Testis (tissue), 3 donors: ENCODE results near the gene NUP54. TPM values are rescaled to one million over a fixed set of nuclear protein-coding genes. Genes with fewer than 3 reads are reported as not detected.

ENCODE experiments used
- DNase-seq: peaks from one replicate; pipeline ENCODE4 v3.0.0-alpha.2; 2019
- H3K27ac ChIP-seq, 2 donors: fragments of 200-600 bp; sonication (generic); one replicate each; pipeline ENCODE4 v1.5.1; 2019
- H3K27me3 ChIP-seq: fragments of 200-600 bp; sonication (generic); one replicate; pipeline ENCODE4 v1.5.1; 2019
- H3K36me3 ChIP-seq: fragments of 200-600 bp; sonication (generic); one replicate; pipeline ENCODE4 v1.5.1; 2017; ENCODE audit warnings: low read depth; ENCODE audit errors: missing control alignments
- H3K4me1 ChIP-seq: fragments of 200-600 bp; sonication (generic); one replicate; pipeline ENCODE4 v1.5.1; 2019
- H3K4me3 ChIP-seq, 2 donors: fragments of 200-600 bp; sonication (generic); one replicate each; pipeline ENCODE4 v1.5.1; 2017 to 2019
- H3K9me3 ChIP-seq: fragments of 200-600 bp; sonication (generic); one replicate; pipeline ENCODE4 v1.5.1; 2017
- POLR2A ChIP-seq: fragments of 450-650 bp; IDR thresholded peaks from one replicate; pipeline ENCODE4 v1.6.1; 2017; ENCODE audit warnings: antibody characterized with exemption, mild to moderate bottlenecking, moderate library complexity
- WGBS, 2 donors: methylation state at CpG; one replicate each; pipeline ENCODE4 v1.1.5; 2018; 5-methylcytosine and 5-hydroxymethylcytosine counted together
- intact Hi-C: fragments of 100-400 bp; cut with DNase I; formaldehyde crosslinking; loops from one replicate; pipeline ENCODE4 v1.15.1; 2023; ENCODE audit warnings: low total_unique reads
- polyA plus RNA-seq: library from polyadenylated mRNA; stranded (reverse); fragments of 350-450 nt; fragmentation: Illumina TruSeq; extraction: RNeasy Lipid Tissue Mini Kit (QIAGEN cat#74804); gene quantifications from one replicate; pipeline ENCODE4 v1.2.3, GENCODE V29; 2014; ENCODE audit warnings: low read depth, low replicate concordance; ENCODE audit not compliant: insufficient read depth
- total RNA-seq, 2 donors: library from RNA; depleted of rRNA; stranded (reverse); fragments of >200 nt; gene quantifications; one replicate each; pipeline ENCODE4 v1.2.3, GENCODE V29; 2016
- TF ChIP-seq, protein P1 (sequence below), 3 experiments: fragments of 450-650 bp in 2 of 3; fragments of 200-600 bp in 1 of 3; sonication (generic) in 1 of 3; IDR thresholded peaks; one replicate each; pipeline ENCODE4 v1.5.1; 2016 to 2019; ENCODE audit warnings: antibody characterized with exemption in 3 of 3, mild to moderate bottlenecking in 2 of 3, moderate library complexity in 1 of 3

Gene NUP54
- total and polyA plus RNA-seq, 3 donors from 2014 or later, result 39.0 to 48.6 (median 45.0) TPM

DNA sequence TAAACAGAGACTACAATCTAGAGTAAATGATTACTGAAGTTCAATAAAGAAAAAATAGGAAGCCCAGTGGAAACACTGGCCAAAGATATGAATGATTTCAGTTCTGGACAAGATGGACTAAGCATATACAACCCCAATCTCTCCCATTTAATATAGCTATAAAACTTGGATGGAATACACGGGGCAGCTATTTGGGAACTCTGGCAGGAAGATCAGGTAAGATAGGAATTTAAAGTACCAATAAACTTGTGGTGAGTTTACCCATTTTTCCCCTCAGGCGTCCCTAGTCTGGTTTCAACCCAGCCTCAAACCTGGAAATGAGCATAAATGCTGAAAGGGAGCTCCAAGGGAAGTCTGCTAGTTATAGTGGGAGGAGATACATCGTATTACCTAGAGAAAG is 20.4 kb downstream of the NUP54 start:
- intact Hi-C loops, result no loop called here
- WGBS, 2 donors, result 91 to 94% methylated on average over 3 of the region's 3 CpGs
- H3K9me3 ChIP-seq, result no peaks in the 10 kb centered on the region
- no peak overlapping the region for H3K4me3 ChIP-seq
- no peak overlapping the region for H3K27ac ChIP-seq
- H3K4me1 ChIP-seq, result no peaks in the 10 kb centered on the region
- TF ChIP-seq, protein P1, sequence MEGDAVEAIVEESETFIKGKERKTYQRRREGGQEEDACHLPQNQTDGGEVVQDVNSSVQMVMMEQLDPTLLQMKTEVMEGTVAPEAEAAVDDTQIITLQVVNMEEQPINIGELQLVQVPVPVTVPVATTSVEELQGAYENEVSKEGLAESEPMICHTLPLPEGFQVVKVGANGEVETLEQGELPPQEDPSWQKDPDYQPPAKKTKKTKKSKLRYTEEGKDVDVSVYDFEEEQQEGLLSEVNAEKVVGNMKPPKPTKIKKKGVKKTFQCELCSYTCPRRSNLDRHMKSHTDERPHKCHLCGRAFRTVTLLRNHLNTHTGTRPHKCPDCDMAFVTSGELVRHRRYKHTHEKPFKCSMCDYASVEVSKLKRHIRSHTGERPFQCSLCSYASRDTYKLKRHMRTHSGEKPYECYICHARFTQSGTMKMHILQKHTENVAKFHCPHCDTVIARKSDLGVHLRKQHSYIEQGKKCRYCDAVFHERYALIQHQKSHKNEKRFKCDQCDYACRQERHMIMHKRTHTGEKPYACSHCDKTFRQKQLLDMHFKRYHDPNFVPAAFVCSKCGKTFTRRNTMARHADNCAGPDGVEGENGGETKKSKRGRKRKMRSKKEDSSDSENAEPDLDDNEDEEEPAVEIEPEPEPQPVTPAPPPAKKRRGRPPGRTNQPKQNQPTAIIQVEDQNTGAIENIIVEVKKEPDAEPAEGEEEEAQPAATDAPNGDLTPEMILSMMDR (IDR thresholded peaks at IDR 0.05), result no peak
- TF ChIP-seq POLR2A, result no peak
- DNase-seq, result no peak
- no peaks in the 10 kb centered on the region for H3K36me3 ChIP-seq
- no peaks in the 10 kb centered on the region for H3K27me3 ChIP-seq

DNA sequence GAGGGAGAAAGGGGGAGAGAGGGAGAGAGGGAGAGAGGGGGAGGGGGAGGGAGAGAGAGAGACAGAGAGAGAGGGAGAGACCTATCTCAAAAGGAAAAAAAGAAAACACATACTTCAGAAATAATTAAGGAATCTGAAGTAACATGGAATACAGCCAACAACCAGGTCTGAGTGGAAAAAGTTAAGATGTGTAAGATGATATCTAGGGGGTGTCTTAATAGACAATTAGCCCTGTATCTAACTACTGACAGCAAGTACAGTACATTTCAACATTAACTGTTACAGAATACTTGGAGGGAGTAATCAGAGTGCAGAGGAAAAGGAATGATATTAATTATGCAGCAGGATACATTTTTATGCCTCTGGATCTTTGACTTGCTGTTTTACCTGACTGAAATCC is 22.4 kb downstream of the NUP54 start:
- Histone ChIP-seq H3K4me1 (no peaks in the 10 kb centered on the region), H3K4me3 (no peak overlapping the region), H3K36me3 (no peaks in the 10 kb centered on the region), H3K27ac (no peak overlapping the region), H3K27me3 (no peaks in the 10 kb centered on the region), H3K9me3 (no peaks in the 10 kb centered on the region)
- no peak for TF ChIP-seq POLR2A
- TF ChIP-seq, protein P1 (IDR thresholded peaks at IDR 0.05), result no peak
- intact Hi-C loops, result no loop called here
- DNase-seq, result no peak

DNA sequence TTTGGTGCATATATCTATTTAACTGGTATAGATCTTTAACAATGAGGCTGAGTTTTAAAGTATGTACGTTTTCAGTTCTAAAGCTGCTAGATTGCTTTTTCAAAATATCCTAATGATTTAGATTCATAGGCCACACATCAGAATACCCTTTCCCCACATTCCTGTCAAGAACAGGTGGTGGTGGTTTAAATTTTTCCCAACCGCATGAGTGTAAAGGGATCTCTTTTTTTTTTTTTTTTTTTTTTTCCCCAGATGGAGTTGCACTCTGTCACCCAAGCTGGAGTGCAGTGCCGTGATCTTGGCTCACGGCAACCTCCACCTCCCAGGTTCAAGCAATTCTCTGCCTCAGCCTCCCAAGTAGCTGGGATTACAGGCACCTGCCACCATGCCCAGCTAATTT is 28.0 kb downstream of the NUP54 start:
- Histone ChIP-seq H3K27ac (no peak overlapping the region), H3K36me3 (no peaks in the 10 kb centered on the region), H3K9me3 (no peaks in the 10 kb centered on the region), H3K4me3 (no peak overlapping the region), H3K4me1 (no peaks in the 10 kb centered on the region), H3K27me3 (no peaks in the 10 kb centered on the region)
- TF ChIP-seq, protein P1 (IDR thresholded peaks at IDR 0.05), result no peak
- no peak for TF ChIP-seq POLR2A
- intact Hi-C loops, result no loop called here
- 84 to 94% methylated on average over 4 of the region's 4 CpGs for WGBS, 2 donors
- DNase-seq, result no peak

DNA sequence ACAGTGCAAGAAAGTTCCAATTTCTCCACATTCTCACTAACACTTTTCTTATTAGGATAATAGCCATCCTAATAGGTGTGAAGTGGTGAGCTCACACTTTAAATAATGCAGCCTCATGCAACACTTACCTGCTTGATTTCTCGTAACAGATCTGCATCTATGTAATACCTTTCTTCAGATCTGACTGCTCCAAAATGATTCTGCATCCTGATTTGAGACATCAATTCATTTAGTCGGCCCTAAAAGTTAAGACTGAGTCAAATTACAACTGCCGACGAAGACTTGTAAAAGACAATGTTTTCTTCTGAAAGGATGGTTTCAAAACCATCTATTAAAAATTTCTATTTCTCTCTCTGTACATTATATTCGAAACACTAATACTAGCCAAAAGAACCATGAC is 30.7 kb downstream of the NUP54 start:
- H3K9me3 ChIP-seq, result no peaks in the 10 kb centered on the region
- H3K27me3 ChIP-seq, result no peaks in the 10 kb centered on the region
- no peak overlapping the region for H3K27ac ChIP-seq
- 96 to 98% methylated on average over 5 of the region's 5 CpGs for WGBS, 2 donors
- no peak overlapping the region for H3K4me3 ChIP-seq
- no peak for DNase-seq
- no peaks in the 10 kb centered on the region for H3K36me3 ChIP-seq
- no peak for TF ChIP-seq POLR2A
- TF ChIP-seq, protein P1 (IDR thresholded peaks at IDR 0.05), result no peak
- intact Hi-C loops, result no loop called here
- no peaks in the 10 kb centered on the region for H3K4me1 ChIP-seq

DNA sequence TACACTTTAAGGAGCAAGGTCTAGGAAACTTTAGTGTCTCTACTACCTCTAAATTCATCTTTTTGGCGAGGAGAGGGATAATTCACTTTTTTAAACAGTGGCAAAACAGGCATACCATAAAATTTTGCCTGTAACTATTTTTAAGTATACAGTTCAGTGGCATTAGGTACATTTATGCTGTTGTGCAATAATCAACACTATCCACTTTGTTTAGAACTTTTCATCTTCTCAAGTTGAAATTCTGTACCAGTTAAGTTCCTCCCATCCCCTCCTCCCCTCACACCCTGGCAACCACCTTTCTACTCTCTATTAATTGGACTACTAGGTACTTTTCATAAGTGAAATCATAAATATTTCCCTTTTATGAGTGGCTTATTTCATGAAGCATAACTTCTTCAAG is 31.4 kb downstream of the NUP54 start:
- no peaks in the 10 kb centered on the region for H3K9me3 ChIP-seq
- 88 to 100% methylated on average over 1 of the region's 1 CpG for WGBS, 2 donors
- H3K27ac ChIP-seq, result no peak overlapping the region
- H3K27me3 ChIP-seq, result no peaks in the 10 kb centered on the region
- intact Hi-C loops, result no loop called here
- H3K4me3 ChIP-seq, result no peak overlapping the region
- H3K4me1 ChIP-seq, result no peaks in the 10 kb centered on the region
- TF ChIP-seq, protein P1 (IDR thresholded peaks at IDR 0.05), result no peak
- TF ChIP-seq POLR2A, result no peak
- no peak for DNase-seq
- no peaks in the 10 kb centered on the region for H3K36me3 ChIP-seq
